Measurements from ENCODE around the gene CRYAB. TPM values are rescaled to one million over a fixed set of nuclear protein-coding genes. Genes with fewer than 3 reads are reported as not detected.

The CRYAB gene
- total RNA-seq, 3 donors from 2014 or later, result 0.35 TPM; not detected in 2

GRCh38 chr11:111923351-111923788, 11.8 kb upstream of the CRYAB start:
- Mint-ChIP-seq H3K4me3 (no peak overlapping the region), H3K4me1 (ENCODE audit: low read depth) (peaks cover 10% of the 10 kb centered on the region), H3K27me3 (ENCODE audit: low read depth) (peaks cover 11% of the 10 kb centered on the region)

DNA sequence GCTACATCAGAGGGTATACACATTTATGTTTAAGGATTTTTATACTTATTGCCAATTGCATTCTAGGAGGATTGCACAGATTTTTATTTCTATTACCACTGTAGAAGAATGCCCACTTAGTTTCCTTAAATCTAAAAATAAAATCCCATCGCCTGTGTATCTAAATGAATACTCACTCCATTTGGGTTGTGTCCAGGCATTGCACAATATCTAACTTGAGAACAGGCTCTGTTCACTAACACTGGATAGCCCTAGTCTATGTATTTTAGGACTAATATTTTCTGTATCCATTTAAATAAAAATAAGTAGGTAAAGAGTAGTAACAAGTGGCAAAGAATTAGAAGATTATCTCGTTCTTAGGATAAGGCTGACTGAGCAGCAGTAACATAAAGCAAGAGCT, 11.2 kb upstream of the CRYAB start:
- peaks cover 10% of the 10 kb centered on the region for H3K4me1 Mint-ChIP-seq (ENCODE audit: low read depth)
- DNase-seq (no peak), ATAC-seq (no peak)
- no peaks in the 10 kb centered on the region for H3K36me3 Mint-ChIP-seq (ENCODE audit: insufficient read depth)
- no peaks in the 10 kb centered on the region for H3K9me3 Mint-ChIP-seq
- peaks cover 16% of the 10 kb centered on the region for H3K27me3 Mint-ChIP-seq (ENCODE audit: low read depth)
- H3K4me3 Mint-ChIP-seq, result no peak overlapping the region

More at GRCh38 chr11:111923351-111923788, 11.8 kb upstream of the CRYAB start:
- H3K9me3 Mint-ChIP-seq, result no peaks in the 10 kb centered on the region
- no peaks in the 10 kb centered on the region for H3K36me3 Mint-ChIP-seq (ENCODE audit: insufficient read depth)
- DNase-seq, result no peak
- ATAC-seq, result no peak

GRCh38 chr11:111921541-111922230, 10.1 kb upstream of the CRYAB start:
- ATAC-seq (no peak), DNase-seq (no peak)
- no peak overlapping the region for H3K4me3 Mint-ChIP-seq
- peaks cover 21% of the 10 kb centered on the region for H3K27me3 Mint-ChIP-seq (ENCODE audit: low read depth)
- H3K4me1 Mint-ChIP-seq (ENCODE audit: low read depth), result peaks cover 4% of the 10 kb centered on the region
- no peaks in the 10 kb centered on the region for H3K9me3 Mint-ChIP-seq
- no peaks in the 10 kb centered on the region for H3K36me3 Mint-ChIP-seq (ENCODE audit: insufficient read depth)

GRCh38 chr11:111920908-111921307, 9.3 kb upstream of the CRYAB start:
- Mint-ChIP-seq H3K4me1 (ENCODE audit: low read depth) (no peaks in the 10 kb centered on the region), H3K9me3 (no peaks in the 10 kb centered on the region), H3K4me3 (no peak overlapping the region), H3K27me3 (ENCODE audit: low read depth) (peaks cover 29% of the 10 kb centered on the region), H3K36me3 (ENCODE audit: insufficient read depth) (no peaks in the 10 kb centered on the region)
- no peak for ATAC-seq
- DNase-seq, result no peak

GRCh38 chr11:111918390-111919256, 7.1 kb upstream of the CRYAB start, which contains the start of gene C11orf52:
Gene C11orf52 (plus strand): TSS chr11:111918913. CDS start chr11:111918973, 60 bp downstream.
- Mint-ChIP-seq H3K9me3 (no peaks in the 10 kb centered on the region), H3K4me3 (no peak within 1 kb of the TSS), H3K4me1 (ENCODE audit: low read depth) (no peaks in the 10 kb centered on the region), H3K27me3 (ENCODE audit: low read depth) (peaks cover 46% of the 10 kb centered on the region), H3K36me3 (ENCODE audit: insufficient read depth) (no peaks in the 10 kb centered on the region)
- no peak for ATAC-seq
- DNase-seq, result no peak

- H3K9me3 Mint-ChIP-seq, result no peaks in the 10 kb centered on the region
- peaks cover 52% of the 10 kb centered on the region for H3K27me3 Mint-ChIP-seq (ENCODE audit: low read depth)
- no peaks in the 10 kb centered on the region for H3K36me3 Mint-ChIP-seq (ENCODE audit: insufficient read depth)
- DNase-seq (no peak), ATAC-seq (no peak)
- no peaks in the 10 kb centered on the region for H3K4me1 Mint-ChIP-seq (ENCODE audit: low read depth)
- no peak overlapping the region for H3K4me3 Mint-ChIP-seq
Observed at GRCh38 chr11:111917788-111918187, 6.2 kb upstream of the CRYAB start.

GRCh38 chr11:111917312-111917711, 5.7 kb upstream of the CRYAB start:
- DNase-seq (no peak), ATAC-seq (no peak)

GRCh38 chr11:111916768-111917167, 5.2 kb upstream of the CRYAB start:
- ATAC-seq (no peak), DNase-seq (no peak)
- Mint-ChIP-seq H3K4me3 (no peak overlapping the region), H3K27me3 (ENCODE audit: low read depth) (peaks cover 55% of the 10 kb centered on the region), H3K4me1 (ENCODE audit: low read depth) (no peaks in the 10 kb centered on the region), H3K36me3 (ENCODE audit: insufficient read depth) (no peaks in the 10 kb centered on the region), H3K9me3 (no peaks in the 10 kb centered on the region)

More at GRCh38 chr11:111917312-111917711, 5.7 kb upstream of the CRYAB start:
- no peak overlapping the region for H3K4me3 Mint-ChIP-seq
- H3K4me1 Mint-ChIP-seq (ENCODE audit: low read depth), result no peaks in the 10 kb centered on the region
- H3K27me3 Mint-ChIP-seq (ENCODE audit: low read depth), result peaks cover 52% of the 10 kb centered on the region
- H3K9me3 Mint-ChIP-seq, result no peaks in the 10 kb centered on the region
- no peaks in the 10 kb centered on the region for H3K36me3 Mint-ChIP-seq (ENCODE audit: insufficient read depth)

- peaks cover 66% of the 10 kb centered on the region for H3K27me3 Mint-ChIP-seq (ENCODE audit: low read depth)
- H3K4me1 Mint-ChIP-seq (ENCODE audit: low read depth), result no peaks in the 10 kb centered on the region
- no peaks in the 10 kb centered on the region for H3K9me3 Mint-ChIP-seq
- no peak for DNase-seq
- no peak overlapping the region for H3K4me3 Mint-ChIP-seq
- ATAC-seq, result no peak
- no peaks in the 10 kb centered on the region for H3K36me3 Mint-ChIP-seq (ENCODE audit: insufficient read depth)
Observed at GRCh38 chr11:111913997-111914396, 2.4 kb upstream of the CRYAB start.

- no peak overlapping the region for H3K4me3 Mint-ChIP-seq
- no peaks in the 10 kb centered on the region for H3K36me3 Mint-ChIP-seq (ENCODE audit: insufficient read depth)
- no peaks in the 10 kb centered on the region for H3K9me3 Mint-ChIP-seq
- H3K27me3 Mint-ChIP-seq (ENCODE audit: low read depth), result peaks cover 65% of the 10 kb centered on the region
- DNase-seq (no peak), ATAC-seq (no peak)
- H3K4me1 Mint-ChIP-seq (ENCODE audit: low read depth), result no peaks in the 10 kb centered on the region
Observed at GRCh38 chr11:111913031-111913861, 1.7 kb upstream of the CRYAB start.

GRCh38 chr11:111912535-111912934, 965 bp upstream of the CRYAB start, which contains the start of gene HSPB2:
Gene HSPB2 (plus strand): TSS chr11:111912734. CDS start chr11:111912830, 96 bp downstream.
- peaks cover 60% of the 10 kb centered on the region for H3K27me3 Mint-ChIP-seq (ENCODE audit: low read depth)
- ATAC-seq, result no peak
- no peak within 1 kb of the TSS for H3K4me3 Mint-ChIP-seq
- no peak for DNase-seq
- H3K9me3 Mint-ChIP-seq, result no peaks in the 10 kb centered on the region
- no peaks in the 10 kb centered on the region for H3K36me3 Mint-ChIP-seq (ENCODE audit: insufficient read depth)
- no peaks in the 10 kb centered on the region for H3K4me1 Mint-ChIP-seq (ENCODE audit: low read depth)

GRCh38 chr11:111910676-111911562, 651 bp downstream of the CRYAB start:
- Mint-ChIP-seq H3K4me3 (no peak overlapping the region), H3K4me1 (ENCODE audit: low read depth) (no peaks in the 10 kb centered on the region), H3K27me3 (ENCODE audit: low read depth) (peaks cover 47% of the 10 kb centered on the region), H3K36me3 (ENCODE audit: insufficient read depth) (no peaks in the 10 kb centered on the region), H3K9me3 (no peaks in the 10 kb centered on the region)
- DNase-seq (no peak), ATAC-seq (no peak)

DNA sequence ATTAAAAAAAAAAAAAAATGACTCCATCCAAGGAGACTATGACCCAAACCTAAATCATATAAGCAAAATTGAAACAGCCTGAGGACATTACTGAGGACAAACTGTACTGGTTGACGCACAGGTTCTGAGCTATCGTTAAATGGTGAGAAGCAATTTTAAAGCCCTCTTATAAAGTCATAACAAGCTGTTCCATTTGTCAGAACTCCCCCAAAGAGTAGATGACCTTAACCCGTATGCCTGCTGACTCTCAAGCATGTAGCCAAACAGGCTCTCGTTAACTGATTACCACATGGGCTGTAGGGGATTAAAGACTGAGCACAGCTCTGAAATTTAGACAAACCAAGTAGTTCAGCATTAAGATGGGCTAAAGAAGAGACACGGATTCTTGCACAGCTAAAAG, 2.2 kb downstream of the CRYAB start:
- H3K4me3 Mint-ChIP-seq, result no peak overlapping the region
- DNase-seq, result no peak
- no peaks in the 10 kb centered on the region for H3K4me1 Mint-ChIP-seq (ENCODE audit: low read depth)
- peaks cover 39% of the 10 kb centered on the region for H3K27me3 Mint-ChIP-seq (ENCODE audit: low read depth)
- peaks cover 6% of the 10 kb centered on the region for H3K9me3 Mint-ChIP-seq
- no peak for ATAC-seq
- no peaks in the 10 kb centered on the region for H3K36me3 Mint-ChIP-seq (ENCODE audit: insufficient read depth)

Data from activated T-cell treated with anti-CD3 and anti-CD28 coated beads, Interleukin-2, amount 50 U/mL, for 4 hours (primary cell).